ENCODE measurements around the gene SLC37A2. TPM values are rescaled to one million over a fixed set of nuclear protein-coding genes. Genes with fewer than 3 reads are reported as not detected.
"Not testable (repeated sequence)": the region's sequence is repeated elsewhere in the genome, so short reads cannot be mapped to it uniquely, and the experiment has no call there.

SLC37A2 gene
- total RNA-seq, 1 donor from 2014 or later = 7.8 TPM

- DNase-seq (ENCODE audit: low spot score) = no peak
These were observed 20.4 kb downstream of the SLC37A2 start for GRCh38 chr11:125083312-125084056.

DNA sequence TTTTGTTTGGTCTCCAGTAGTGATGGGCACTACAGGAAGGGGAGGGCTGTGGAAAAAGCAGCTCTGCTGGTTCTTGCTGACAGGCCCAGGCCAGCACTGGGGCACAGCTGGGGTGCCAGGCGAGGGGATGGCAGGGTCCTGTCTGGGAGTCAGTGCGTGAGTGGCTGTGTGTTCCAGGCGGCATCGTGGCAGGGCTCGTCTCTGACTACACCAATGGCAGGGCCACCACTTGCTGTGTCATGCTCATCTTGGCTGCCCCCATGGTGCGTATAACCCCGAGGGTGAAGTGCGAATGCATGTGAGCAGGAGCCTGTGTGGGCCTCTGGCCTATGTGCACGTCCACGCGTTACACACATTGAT is 20.9 kb downstream of the SLC37A2 start:
- DNase-seq (ENCODE audit: low spot score) = no peak

DNA sequence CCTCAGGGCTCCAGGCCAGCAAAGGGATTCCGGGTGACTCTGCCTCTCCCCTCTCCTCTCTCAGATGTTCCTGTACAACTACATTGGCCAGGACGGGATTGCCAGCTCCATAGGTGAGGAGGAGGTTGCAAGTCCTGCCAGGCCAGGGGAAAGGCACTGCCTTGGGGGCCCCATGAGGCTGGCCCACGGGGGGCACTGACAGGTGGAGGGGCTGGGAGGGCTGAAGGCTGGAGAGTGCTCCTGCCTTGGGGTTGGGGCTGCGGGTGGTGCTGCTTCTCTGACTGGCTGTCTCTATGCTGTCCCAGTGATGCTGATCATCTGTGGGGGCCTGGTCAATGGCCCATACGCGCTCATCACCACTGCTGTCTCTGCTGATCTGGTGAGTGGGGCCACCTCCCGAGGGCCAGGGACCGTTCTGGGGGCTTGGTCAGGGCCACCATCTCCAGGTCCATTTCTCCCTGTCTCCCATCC is 21.7 kb downstream of the SLC37A2 start:
- DNase-seq (ENCODE audit: low spot score) = no peak

- DNase-seq (ENCODE audit: low spot score) = no peak
These were observed 22.4 kb downstream of the SLC37A2 start for GRCh38 chr11:125085301-125086081.

- no peak for DNase-seq (ENCODE audit: low spot score)
These were observed 23.7 kb downstream of the SLC37A2 start for GRCh38 chr11:125086633-125087296.

- DNase-seq (ENCODE audit: low spot score) = no peak
These were observed 25.0 kb downstream of the SLC37A2 start for GRCh38 chr11:125088123-125088522.

- no peak for DNase-seq (ENCODE audit: low spot score)
These were observed 25.7 kb downstream of the SLC37A2 start for GRCh38 chr11:125088576-125089455.

- DNase-seq (ENCODE audit: low spot score) = not testable (repeated sequence)
These were observed 26.4 kb downstream of the SLC37A2 start for GRCh38 chr11:125089481-125089880.

GRCh38 chr11:125090151-125090550 is 27.0 kb downstream of the SLC37A2 start:
- DNase-seq (ENCODE audit: low spot score) = not testable (repeated sequence)

- DNase-seq (ENCODE audit: low spot score) = no peak
These were observed 27.7 kb downstream of the SLC37A2 start for GRCh38 chr11:125090816-125091215.

DNA sequence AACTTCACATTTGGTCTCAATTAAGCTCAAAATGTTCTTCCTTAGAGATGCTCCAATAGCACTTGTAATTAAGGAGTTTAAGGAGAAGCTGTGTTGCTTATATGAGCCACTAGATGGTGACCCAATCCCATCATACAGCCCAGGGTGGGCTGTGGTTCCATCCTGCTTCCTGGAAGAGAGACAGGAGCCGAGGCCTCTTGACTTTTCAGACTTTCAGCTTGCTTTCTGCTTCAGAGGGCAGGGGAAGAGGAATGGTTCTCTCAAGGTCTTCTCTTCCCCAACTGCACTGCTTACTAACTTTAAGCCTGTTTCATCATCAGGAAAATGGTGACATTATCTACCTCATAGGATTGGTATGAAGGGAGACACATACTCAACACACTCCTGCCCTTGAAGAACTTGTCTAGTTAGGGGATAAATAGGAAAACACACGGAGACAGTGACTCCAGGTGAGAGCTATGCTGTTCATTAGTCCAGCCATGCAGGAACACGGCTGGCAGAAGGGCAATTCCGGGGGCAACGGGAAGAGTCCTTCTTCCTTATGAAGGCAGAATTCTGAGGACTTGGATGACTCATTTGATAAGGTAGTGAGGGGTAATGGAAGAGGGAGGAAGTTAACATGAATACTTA is 28.3 kb downstream of the SLC37A2 start:
- DNase-seq (ENCODE audit: low spot score) = no peak

DNA sequence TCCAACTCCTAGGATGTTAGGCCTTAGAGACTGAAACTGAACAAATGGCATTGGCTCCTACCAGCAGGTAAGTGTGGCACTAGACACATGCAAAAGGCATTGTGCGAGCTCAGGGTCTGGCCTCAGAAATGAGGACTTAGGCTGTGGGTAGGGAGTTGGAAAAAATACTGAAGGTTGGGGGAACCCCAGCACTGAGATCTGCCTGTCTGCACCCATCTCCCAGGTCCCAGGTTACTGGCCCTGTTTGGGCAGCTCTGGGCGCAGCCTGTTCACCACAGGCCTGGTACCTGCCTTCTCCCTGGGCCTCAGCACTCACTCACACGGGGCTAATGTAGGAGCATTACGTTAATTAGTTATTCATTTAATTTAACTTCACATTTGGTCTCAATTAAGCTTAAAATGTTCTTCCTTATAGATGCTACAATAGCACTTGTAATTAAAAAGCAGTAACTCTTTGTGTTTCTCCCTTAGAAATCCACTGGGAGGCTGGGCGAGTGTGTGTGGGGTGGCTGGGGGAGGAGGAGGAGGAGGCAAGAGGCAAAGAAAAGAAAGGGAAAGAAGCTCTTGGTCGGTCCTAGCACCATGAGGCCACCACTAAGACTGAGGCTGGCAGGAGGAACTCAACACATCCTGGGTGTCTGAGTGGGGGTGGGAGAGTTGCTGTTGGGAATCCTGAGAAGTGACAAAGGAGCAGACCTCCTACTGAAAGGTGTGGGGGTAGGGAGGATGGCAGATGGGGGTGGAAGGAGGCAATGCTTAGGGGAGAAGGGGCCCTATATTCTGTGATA is 29.0 kb downstream of the SLC37A2 start:
- DNase-seq (ENCODE audit: low spot score) = no peak

DNA sequence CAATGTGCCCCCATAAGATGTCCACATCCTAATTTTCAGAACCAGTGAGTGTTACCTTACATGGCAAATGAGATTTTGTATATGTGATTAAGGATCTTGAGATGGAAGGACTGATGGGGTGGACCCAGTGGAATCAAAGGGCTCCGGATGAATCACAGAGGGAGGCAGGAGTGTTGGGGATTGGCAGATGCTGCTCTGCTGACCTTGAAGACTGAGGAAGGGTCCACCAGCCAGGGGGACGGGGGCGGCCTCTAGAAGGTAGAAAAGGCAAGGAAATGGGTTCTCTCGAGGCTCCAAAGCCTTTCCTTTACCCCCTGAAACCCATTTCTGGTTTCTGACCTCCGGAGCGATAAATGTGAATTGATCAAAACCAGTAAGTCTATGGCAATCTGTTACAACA is 29.6 kb downstream of the SLC37A2 start:
- DNase-seq (ENCODE audit: low spot score) = no peak

DNA sequence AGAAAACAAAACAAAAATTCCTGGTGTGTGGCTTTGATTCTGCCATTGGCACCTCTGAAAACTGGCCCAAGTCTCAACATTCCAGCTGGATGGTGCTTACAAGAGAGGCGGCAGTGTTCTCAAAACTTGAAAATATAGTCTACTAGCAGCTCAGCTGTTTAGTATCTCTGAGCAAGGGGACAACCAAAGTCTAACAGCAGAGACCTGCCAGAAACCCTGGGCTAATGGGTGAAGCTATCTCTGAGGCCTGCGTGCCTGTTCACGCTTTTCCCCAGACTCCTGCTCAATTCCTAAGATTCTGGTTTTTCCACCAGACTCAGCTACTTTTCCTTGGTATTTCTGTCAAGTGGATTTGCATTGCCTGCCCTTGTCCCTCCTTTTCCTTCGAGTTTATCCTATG is 30.4 kb downstream of the SLC37A2 start:
- no peak for DNase-seq (ENCODE audit: low spot score)

- DNase-seq (ENCODE audit: low spot score) = no peak
These were observed 31.6 kb downstream of the SLC37A2 start for GRCh38 chr11:125094731-125095130.

- DNase-seq (ENCODE audit: low spot score) = no peak
These were observed 37.0 kb downstream of the SLC37A2 start for GRCh38 chr11:125100136-125100535.

GRCh38 chr11:125101596-125101995 is 38.5 kb downstream of the SLC37A2 start:
- no peak for DNase-seq (ENCODE audit: low spot score)

- DNase-seq (ENCODE audit: low spot score) = no peak
These were observed 38.9 kb downstream of the SLC37A2 start for GRCh38 chr11:125102025-125102424.

- no peak for DNase-seq (ENCODE audit: low spot score)
These were observed 39.4 kb downstream of the SLC37A2 start for GRCh38 chr11:125102510-125102909.

DNA sequence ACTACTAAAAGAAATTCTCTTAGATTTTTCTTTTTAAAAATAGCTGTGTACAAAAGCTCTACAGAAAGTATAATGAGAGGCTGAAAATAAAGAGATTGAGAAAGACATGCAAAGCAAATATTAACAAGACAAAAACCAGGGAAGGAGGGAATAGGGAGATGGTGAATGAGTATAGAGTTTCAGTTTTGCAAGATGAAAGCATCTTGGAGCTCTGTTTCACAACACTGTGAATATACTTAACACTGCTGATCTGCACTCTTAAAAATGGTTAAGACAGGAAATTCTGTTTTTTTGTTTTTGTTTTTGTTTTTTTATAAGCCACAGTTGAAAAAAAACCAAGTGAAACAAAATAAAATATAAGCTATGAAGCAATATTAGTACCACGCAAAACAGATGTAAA is 42.8 kb downstream of the SLC37A2 start:
- DNase-seq (ENCODE audit: low spot score) = no peak
